Measurements from ENCODE around the gene ROR1.

- TF ChIP-seq CTCF (IDR thresholded peaks at IDR 0.05; ENCODE audit: borderline replicate concordance, extremely low read depth, low read length, poor library complexity, severe bottlenecking) (no peak), EZH2 (IDR thresholded peaks at IDR 0.05; ENCODE audit: borderline replicate concordance, low read depth, low read length, severe bottlenecking) (no peak)
Measured at GRCh38 chr1:64013395-64013794, 239.6 kb downstream of the ROR1 start.
